ENCODE data around the gene INO80.
"Not testable (repeated sequence)": the region's sequence is repeated elsewhere in the genome, so short reads cannot be mapped to it uniquely, and the experiment has no call there.

INO80 gene

DNA sequence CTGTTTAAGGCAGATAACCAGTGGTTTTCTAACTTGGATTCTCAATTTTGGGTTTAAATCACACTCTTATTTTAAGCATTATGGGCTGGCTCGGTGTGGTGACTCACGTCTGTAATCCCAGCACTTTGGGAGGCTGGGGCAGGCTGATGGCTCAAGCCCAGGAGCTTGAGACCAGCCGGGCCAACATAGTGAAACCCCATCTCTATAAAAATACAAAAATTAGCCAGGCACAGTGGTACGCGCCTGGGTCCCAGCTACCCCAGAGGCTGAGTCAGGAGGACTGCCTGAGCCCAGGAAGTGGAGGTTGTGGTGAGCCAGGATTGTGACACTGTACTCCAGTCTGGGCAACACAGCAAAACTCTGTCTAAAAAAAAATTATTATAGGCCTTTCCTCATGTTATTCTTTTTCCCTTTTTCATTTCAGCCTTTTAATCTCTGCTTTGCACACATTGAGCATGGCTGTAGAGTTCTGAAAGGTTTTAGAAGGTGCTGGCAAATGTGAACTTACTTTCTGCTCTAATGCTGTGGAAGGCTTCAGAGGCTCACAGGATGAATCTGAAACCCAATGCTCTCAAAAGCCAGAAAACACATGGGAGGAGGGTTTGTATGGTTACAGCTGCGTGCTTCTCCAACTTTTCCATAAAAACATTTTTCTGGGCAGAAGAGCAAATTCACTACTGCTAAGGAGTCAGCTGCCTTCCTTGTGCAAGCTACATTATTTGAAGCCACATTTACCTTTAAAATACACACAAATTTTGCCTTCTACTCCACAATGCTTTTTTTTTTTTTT is 130.3 kb downstream of the INO80 start:
- no peaks in the 10 kb centered on the region for H3K27me3 Mint-ChIP-seq

DNA sequence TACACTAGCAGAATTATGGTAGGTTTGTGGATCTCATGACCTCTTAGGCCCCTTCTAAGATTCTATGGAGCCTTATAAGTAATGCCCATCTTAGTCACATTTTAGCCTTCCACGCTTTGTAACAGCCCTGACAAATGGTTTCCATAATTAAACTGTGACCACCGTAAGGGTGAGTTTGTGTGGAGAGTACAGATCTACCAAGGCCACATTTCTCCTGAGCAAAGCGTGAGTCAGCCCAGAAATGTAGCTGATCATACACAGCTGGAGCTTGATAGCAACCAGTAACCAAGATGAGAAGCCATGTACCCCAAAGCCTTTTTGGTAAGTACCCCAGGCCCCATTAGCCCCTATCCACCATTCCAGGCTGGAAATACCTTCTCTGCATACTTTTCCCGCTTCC is 131.1 kb downstream of the INO80 start:
- H3K27ac Mint-ChIP-seq, result no peak overlapping the region
- no peaks in the 10 kb centered on the region for H3K27me3 Mint-ChIP-seq
- no peaks in the 10 kb centered on the region for H3K4me1 Mint-ChIP-seq (ENCODE audit: low read depth)
- peaks cover 15% of the 10 kb centered on the region for H3K36me3 Mint-ChIP-seq
- H3K9me3 Mint-ChIP-seq (ENCODE audit: low read depth), result no peaks in the 10 kb centered on the region
- no peak overlapping the region for H3K4me3 Mint-ChIP-seq

More for the DNA sequence above, 130.3 kb downstream of the INO80 start:
- Mint-ChIP-seq H3K4me1 (ENCODE audit: low read depth) (peaks cover 6% of the 10 kb centered on the region), H3K36me3 (peaks cover 17% of the 10 kb centered on the region), H3K4me3 (no peak overlapping the region), H3K9me3 (ENCODE audit: low read depth) (no peaks in the 10 kb centered on the region), H3K27ac (no peak overlapping the region)

DNA sequence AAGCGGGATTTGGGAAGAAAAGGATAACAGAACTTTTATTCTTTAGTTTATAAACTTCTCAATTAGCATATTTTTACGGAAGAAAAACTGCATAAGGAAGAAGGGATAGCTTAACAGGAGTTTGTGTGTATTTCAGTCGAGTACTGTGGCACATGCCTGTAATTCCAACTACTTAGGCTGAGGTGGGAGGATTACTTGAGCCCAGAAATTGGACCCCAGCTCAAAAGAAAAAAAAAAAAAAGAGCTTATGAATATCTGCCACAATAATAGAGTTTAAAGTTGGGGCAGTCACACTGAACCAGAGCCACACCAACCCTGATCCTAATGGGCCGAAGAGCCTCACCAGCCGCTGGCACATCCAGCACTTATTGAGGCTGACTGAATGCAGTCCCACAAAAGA is 131.7 kb downstream of the INO80 start:
- Mint-ChIP-seq H3K4me1 (ENCODE audit: low read depth) (no peaks in the 10 kb centered on the region), H3K36me3 (peaks cover 11% of the 10 kb centered on the region), H3K27me3 (no peaks in the 10 kb centered on the region), H3K27ac (no peak overlapping the region), H3K9me3 (ENCODE audit: low read depth) (no peaks in the 10 kb centered on the region), H3K4me3 (no peak overlapping the region)

DNA sequence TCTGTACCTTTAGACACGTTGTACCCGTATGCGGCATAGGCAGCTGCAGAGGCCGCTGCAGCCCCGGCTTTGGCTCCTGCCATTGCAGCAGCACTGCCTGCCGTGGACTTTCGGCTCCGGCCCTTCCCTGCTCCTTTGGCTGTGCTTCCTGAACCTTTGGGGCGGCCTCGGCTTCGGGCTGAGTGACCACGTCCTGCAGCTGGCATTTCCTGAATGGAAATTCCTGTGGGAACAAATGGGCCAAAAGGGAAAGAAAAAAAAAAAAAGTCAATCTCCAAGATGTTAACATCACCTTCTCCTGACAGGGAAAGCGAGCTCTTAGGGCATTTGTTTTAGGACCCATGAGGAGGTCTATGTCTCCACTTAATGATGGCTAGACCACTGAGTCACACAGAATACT is 133.2 kb downstream of the INO80 start:
- no peak overlapping the region for H3K4me3 Mint-ChIP-seq
- H3K9me3 Mint-ChIP-seq (ENCODE audit: low read depth), result no peaks in the 10 kb centered on the region
- H3K27ac Mint-ChIP-seq, result no peak overlapping the region
- H3K36me3 Mint-ChIP-seq, result peaks cover 11% of the 10 kb centered on the region
- no peaks in the 10 kb centered on the region for H3K4me1 Mint-ChIP-seq (ENCODE audit: low read depth)
- no peaks in the 10 kb centered on the region for H3K27me3 Mint-ChIP-seq

DNA sequence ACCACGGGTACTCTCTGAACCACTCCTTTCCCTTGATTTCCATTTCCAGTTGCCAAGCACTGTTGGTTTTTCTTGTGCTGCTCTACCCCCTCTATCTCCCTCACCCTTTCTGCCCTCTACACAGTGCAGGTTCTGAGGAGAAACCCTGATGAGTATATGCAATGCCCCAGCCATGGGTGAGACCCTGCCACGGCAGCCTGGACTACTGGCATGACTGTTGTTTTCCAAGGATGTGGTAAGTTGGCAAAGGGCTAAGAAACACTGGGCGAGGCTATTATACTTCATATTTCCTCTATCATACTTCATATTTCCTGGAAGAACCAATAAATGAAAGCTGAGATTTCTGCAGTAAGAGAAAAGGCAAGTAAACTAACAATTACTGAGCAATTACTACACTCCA is 134.9 kb downstream of the INO80 start:
- Mint-ChIP-seq H3K27me3 (no peaks in the 10 kb centered on the region), H3K4me1 (ENCODE audit: low read depth) (no peaks in the 10 kb centered on the region), H3K27ac (no peak overlapping the region), H3K4me3 (no peak overlapping the region), H3K9me3 (ENCODE audit: low read depth) (no peaks in the 10 kb centered on the region), H3K36me3 (peaks cover 5% of the 10 kb centered on the region)

DNA sequence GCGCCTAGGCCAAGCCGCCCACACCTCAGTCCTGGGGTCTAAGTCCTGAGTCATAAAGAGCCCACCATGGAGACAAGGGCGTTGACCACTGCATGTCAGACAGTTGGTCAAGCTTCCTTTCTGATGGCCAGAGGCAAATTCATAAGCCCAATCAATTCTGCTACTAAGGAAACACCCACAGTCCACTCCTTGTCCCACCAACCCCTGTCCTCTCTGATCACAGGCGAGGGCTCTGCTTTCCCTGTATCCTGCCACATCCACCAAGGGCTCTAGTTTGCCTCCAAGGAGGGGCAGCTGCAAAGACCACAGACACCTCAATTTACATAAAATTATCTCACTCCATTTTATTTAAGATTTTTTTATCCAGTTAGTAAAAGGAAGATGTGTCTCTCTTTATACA is 137.5 kb downstream of the INO80 start:
- Mint-ChIP-seq H3K27me3 (no peaks in the 10 kb centered on the region), H3K36me3 (peaks cover 3% of the 10 kb centered on the region), H3K4me1 (ENCODE audit: low read depth) (no peaks in the 10 kb centered on the region), H3K27ac (no peak overlapping the region), H3K9me3 (ENCODE audit: low read depth) (no peaks in the 10 kb centered on the region), H3K4me3 (no peak overlapping the region)

DNA sequence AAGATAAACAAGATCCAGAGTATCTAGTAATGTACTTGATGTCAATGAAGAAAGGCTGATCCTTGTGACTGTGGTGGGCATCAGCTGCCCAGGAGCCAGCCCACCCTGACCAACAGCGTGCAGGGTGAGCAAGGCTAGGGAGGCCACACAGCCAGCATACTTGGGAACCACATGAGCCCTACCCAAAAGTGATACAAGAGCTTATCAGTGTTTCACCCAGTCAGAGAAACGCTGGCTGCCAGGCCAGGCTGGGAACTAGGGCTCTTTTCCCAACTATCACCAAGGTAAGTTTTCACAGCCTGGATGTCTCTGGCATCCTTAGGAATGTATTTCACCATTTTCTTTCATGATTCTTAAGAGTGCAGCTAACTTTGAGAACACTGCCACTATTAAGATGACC is 137.9 kb downstream of the INO80 start:
- H3K36me3 Mint-ChIP-seq, result peaks cover 2% of the 10 kb centered on the region
- no peaks in the 10 kb centered on the region for H3K4me1 Mint-ChIP-seq (ENCODE audit: low read depth)
- no peaks in the 10 kb centered on the region for H3K9me3 Mint-ChIP-seq (ENCODE audit: low read depth)
- H3K27me3 Mint-ChIP-seq, result no peaks in the 10 kb centered on the region
- H3K4me3 Mint-ChIP-seq, result no peak overlapping the region
- H3K27ac Mint-ChIP-seq, result no peak overlapping the region

DNA sequence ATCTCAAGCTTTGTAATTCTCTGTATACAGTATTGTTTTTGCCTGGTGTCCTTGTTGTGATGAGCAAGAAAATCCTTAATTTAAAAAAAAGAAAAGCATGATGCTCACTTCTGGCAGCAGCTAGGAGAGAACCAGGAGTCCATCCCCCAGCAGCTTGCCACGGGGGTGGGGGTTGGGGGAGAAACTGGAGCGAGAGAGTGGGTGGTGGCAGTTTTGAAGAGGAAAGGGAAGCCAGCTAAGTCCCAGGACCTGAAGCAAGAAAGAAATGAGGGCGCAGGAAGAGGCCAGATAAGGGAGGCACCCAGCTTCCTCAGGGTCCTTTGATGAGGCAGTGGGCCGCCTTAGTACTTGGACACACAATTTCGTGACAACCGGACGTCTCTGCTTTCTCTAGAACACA is 139.3 kb downstream of the INO80 start:
- Mint-ChIP-seq H3K9me3 (ENCODE audit: low read depth) (no peaks in the 10 kb centered on the region), H3K4me3 (no peak overlapping the region), H3K4me1 (ENCODE audit: low read depth) (peaks cover 2% of the 10 kb centered on the region), H3K27ac (peak overlapping the region; percentile 72), H3K27me3 (no peaks in the 10 kb centered on the region), H3K36me3 (peaks cover 2% of the 10 kb centered on the region)

DNA sequence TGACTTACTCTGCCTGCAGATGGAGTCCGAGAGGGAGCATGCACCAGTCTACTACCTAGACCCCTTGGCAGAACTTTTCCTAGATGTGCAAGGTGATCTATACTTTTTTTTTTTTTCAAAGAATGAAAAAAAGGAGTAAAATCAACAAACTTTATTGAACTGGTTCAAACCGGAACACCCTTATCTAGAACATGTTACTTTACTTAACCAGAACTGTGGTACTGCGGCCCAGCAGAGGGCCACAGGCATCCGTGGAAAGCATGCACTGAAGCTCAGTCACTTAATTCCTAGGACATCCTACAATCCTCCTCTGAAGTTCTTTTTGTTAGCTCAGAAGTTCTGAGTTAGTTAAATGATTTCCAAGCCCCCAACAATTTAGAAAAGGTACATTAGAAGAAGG is 141.2 kb downstream of the INO80 start:
- Mint-ChIP-seq H3K27ac (no peak overlapping the region), H3K27me3 (no peaks in the 10 kb centered on the region), H3K9me3 (ENCODE audit: low read depth) (no peaks in the 10 kb centered on the region), H3K4me1 (ENCODE audit: low read depth) (peaks cover 2% of the 10 kb centered on the region), H3K36me3 (no peaks in the 10 kb centered on the region), H3K4me3 (no peak overlapping the region)

DNA sequence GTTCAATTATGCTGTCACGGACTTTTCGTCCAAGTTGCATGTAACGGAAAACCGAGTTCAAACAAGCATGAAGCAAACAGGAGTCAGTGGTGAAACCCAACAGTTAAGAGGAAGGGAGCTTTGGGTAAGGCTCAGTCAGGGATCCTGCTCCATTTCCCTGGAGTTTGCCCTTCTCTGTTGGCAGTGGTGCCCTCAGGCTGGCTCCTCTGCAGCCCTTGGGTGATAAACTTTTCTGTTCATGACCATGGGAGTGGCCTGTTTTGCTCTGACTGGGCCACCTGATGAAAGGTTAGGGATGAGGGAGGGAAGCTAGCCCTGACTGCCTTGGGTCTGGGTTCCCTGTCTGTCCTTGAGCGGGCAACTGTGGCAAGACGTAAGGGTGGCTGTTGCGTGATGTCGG is 146.7 kb downstream of the INO80 start:
- Mint-ChIP-seq H3K36me3 (no peaks in the 10 kb centered on the region), H3K9me3 (ENCODE audit: low read depth) (no peaks in the 10 kb centered on the region), H3K27ac (no peak overlapping the region), H3K27me3 (no peaks in the 10 kb centered on the region), H3K4me3 (no peak overlapping the region), H3K4me1 (ENCODE audit: low read depth) (peaks cover 2% of the 10 kb centered on the region)

DNA sequence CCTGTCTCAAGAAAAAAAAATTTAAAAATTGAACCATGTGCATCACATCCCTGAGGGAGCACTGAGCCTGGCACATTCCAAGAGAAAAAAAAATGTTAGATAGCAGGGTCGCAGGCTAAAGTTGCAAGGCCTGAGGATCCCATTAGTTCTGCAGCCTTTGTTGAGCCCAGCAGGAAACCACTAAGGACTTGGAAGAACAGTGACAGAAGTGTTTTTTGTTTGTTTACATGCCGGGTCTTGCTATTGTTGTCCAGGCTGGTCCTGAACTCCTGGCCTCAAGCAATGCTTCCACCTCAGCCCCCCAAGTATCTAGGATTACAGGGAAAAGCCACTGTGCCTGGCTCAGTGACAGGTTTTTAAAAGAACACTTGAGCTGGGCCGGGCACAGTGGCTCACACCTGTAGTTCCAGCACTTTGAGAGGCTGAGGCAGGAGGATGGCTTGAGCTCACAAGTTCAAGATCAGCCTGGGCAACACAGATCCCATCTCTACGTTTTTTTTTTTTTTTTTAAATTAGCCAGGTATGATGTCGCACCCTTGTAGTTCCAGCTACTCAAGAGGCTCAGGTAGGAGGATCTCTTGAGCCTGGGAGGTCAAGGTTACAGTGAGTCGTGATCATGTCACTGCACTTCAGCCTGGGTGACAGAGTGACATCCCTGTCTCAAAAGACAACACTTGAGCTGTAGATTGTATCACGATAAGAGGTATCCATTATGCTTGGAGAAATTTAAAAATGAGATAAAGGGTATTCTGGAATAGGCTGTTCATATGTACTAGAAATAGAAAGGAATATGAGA is 147.6 kb downstream of the INO80 start:
- Mint-ChIP-seq H3K27ac (no peak overlapping the region), H3K36me3 (no peaks in the 10 kb centered on the region), H3K4me3 (no peak overlapping the region), H3K27me3 (no peaks in the 10 kb centered on the region), H3K4me1 (ENCODE audit: low read depth) (peaks cover 2% of the 10 kb centered on the region), H3K9me3 (ENCODE audit: low read depth) (no peaks in the 10 kb centered on the region)

DNA sequence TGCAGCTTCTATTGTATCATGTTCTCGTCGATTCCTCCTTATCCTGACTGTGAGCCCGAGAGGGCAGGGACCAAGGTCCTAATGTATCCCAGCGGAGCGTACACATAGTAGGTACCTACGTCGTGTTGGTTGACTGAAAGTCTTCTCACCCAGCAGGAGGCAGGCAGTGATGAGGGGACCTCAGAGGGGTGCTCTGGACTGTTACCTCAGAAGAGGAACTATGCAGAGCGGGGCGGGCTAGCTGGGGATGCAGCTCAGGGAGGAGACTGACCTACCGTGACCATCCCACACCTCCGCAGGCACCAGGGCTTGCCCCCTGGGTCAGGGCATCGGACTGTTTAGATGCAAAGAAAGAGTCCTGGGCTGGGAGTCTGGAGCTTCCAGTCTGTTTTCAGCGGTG is 151.4 kb downstream of the INO80 start:
- no peak overlapping the region for H3K4me3 Mint-ChIP-seq

DNA sequence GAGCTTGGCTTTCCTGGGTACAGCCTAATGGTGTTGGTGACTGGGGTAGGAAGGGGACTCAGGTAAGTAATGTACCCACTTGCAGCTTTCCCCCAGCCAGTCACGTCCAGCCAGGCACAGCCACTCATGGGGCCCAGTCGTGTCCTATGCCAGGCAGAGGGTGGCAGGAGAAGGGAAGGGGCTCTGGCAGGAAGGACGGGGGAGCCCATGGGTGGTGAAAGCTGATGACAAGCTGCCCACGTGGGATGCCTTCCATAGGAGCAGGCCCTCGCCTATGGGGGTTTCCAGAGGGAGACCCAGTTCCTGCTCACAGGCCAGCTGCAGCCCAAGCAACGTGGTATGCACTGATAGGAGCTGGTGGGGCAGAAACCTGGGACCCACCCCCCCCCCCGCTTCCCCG is 152.1 kb downstream of the INO80 start:
- H3K36me3 Mint-ChIP-seq, result no peaks in the 10 kb centered on the region
- no peak overlapping the region for H3K27ac Mint-ChIP-seq
- H3K4me1 Mint-ChIP-seq (ENCODE audit: low read depth), result no peaks in the 10 kb centered on the region
- H3K27me3 Mint-ChIP-seq, result no peaks in the 10 kb centered on the region
- H3K9me3 Mint-ChIP-seq (ENCODE audit: low read depth), result no peaks in the 10 kb centered on the region
- H3K4me3 Mint-ChIP-seq, result no peak overlapping the region

More for the DNA sequence above, 151.4 kb downstream of the INO80 start:
- no peaks in the 10 kb centered on the region for H3K4me1 Mint-ChIP-seq (ENCODE audit: low read depth)
- H3K27me3 Mint-ChIP-seq, result no peaks in the 10 kb centered on the region
- H3K9me3 Mint-ChIP-seq (ENCODE audit: low read depth), result no peaks in the 10 kb centered on the region
- no peak overlapping the region for H3K27ac Mint-ChIP-seq
- no peaks in the 10 kb centered on the region for H3K36me3 Mint-ChIP-seq

DNA sequence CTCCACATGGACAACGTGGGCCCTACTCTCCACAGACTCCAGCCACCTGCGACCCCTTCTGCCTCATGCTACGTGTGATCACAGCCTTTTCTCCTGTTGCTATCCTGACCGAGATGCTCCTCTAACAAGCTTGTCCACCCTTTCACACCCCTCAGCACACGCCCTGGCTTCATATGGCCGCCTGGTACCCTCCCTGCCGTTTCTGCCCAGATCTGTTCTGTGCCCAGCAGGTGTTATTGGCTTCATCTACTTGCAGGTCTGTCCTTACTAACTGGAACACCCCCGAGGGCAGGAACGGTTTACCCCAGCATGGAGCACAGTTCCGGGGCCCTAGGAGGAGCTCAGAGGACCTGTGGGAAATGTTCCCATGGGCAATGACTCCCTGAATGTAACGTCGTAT is 152.9 kb downstream of the INO80 start:
- H3K4me1 Mint-ChIP-seq (ENCODE audit: low read depth), result no peaks in the 10 kb centered on the region
- H3K27ac Mint-ChIP-seq, result no peak overlapping the region
- no peaks in the 10 kb centered on the region for H3K9me3 Mint-ChIP-seq (ENCODE audit: low read depth)
- no peaks in the 10 kb centered on the region for H3K36me3 Mint-ChIP-seq
- H3K27me3 Mint-ChIP-seq, result no peaks in the 10 kb centered on the region
- no peak overlapping the region for H3K4me3 Mint-ChIP-seq

DNA sequence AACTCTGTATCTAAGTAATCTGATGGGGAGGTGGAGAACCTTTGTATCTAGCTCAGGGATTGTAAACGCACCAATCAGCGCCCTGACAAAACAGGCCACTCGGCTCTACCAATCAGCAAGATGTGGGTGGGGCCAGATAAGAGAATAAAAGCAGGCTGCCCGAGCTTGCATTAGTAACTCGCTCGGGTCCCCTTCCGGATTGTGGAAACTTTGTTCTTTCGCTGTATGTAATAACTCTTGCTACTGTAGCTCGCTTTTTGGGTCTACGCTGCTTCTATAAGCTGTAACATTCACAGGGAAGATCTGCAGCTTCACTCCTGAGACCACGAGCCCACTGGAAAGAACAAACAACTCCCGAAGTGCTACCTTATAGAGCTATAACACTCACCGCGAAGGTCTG is 153.8 kb downstream of the INO80 start:
- H3K4me3 Mint-ChIP-seq; H3K27ac Mint-ChIP-seq; H3K27me3 Mint-ChIP-seq; H3K4me1 Mint-ChIP-seq (ENCODE audit: low read depth); H3K9me3 Mint-ChIP-seq (ENCODE audit: low read depth); H3K36me3 Mint-ChIP-seq: not testable (repeated sequence)

DNA sequence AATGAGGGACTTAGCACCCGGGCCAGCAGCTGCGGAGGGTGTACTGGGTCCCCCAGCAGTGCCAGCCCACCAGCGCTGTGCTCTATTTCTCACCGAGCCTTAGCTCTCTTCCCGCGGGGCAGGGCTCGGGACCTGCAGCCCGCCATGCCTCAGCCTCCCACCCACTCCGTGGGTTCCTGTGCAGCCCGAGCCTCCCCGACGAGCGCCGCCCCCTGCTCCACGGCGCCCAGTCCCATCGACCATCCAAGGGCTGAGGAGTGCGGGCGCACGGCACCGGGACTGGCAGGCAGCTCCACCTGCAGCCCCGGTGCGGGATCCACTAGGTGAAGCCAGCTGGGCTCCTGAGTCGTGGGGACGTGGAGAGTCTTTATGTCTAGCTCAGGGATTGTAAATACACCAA is 154.3 kb downstream of the INO80 start:
- not testable (repeated sequence) for H3K27ac Mint-ChIP-seq, H3K27me3 Mint-ChIP-seq

More for the DNA sequence above, 154.3 kb downstream of the INO80 start:
- H3K9me3 Mint-ChIP-seq (ENCODE audit: low read depth); H3K4me1 Mint-ChIP-seq (ENCODE audit: low read depth); H3K36me3 Mint-ChIP-seq; H3K4me3 Mint-ChIP-seq: not testable (repeated sequence)
